ENCODE data around the gene GALNT17.

GALNT17 gene

DNA sequence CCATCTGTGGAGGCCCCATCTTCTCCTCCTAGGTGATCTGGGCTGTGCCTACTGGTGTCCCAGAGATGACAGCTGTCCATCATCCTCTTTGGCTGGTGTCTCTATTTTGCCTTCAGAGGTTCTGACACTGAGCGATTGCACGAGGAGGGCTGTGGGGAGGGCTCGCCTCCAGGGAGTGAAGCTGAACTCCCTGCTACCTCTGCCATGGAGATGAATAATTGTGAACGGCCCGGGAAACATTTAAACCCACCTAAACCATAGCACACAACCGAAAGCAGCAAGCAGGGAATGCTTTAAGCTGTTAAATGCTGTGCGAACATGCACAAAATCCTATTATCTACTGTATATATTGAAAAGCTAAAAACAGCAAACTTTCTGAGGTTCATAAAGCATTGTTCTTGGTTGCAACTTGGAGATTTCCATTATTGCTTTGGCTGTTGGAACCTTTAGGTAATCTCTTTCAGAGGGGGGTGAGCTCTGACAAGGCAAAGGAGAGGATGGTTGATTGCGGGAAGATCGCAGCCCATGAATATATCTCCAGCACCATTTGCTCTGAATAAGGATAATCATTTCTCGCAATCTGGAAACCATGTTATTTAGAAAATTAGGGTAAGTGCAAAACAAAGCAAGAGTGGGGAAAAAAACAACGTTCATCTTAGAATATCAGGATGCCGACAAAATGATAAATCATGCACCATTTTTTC lies 507.6 kb downstream of the GALNT17 start:
- TF ChIP-seq YY1 (IDR thresholded peaks at IDR 0.05; ENCODE audit: low read depth) (no peak), TAF1 (IDR thresholded peaks at IDR 0.05; ENCODE audit: low read depth) (no peak), TCF12 (IDR thresholded peaks at IDR 0.05; ENCODE audit: low read depth) (no peak), TEAD4 (IDR thresholded peaks at IDR 0.05) (no peak), EP300 (IDR thresholded peaks at IDR 0.05; ENCODE audit: borderline replicate concordance) (no peak)

DNA sequence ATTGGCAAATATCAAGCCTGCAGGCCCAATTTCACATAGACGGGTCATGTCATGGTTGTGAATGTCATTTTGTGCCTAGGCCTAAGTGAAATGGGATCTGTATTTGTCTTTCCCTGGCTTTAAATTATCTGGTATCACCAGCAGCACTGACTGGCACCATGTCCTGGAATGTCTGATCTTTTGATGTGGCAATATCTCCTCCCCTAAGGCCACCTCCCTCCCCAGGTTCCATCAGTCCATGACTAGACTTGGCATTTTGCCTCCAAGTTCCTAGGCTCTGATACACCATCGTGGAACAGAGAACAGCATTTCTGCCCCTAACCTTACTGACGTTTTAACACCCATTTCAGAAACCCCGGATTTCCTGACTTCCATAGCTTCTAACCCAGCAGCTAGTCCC lies 513.9 kb downstream of the GALNT17 start:
- TF ChIP-seq FOXM1 (IDR thresholded peaks at IDR 0.05; ENCODE audit: borderline replicate concordance, low read depth): no peak
- no peak for TF ChIP-seq TEAD4 (IDR thresholded peaks at IDR 0.05)
- no peak for TF ChIP-seq ZBTB7A (IDR thresholded peaks at IDR 0.05; ENCODE audit: low read depth)
- no peak for TF ChIP-seq NFIC (IDR thresholded peaks at IDR 0.05)
- no peak for TF ChIP-seq CREB1 (IDR thresholded peaks at IDR 0.05; ENCODE audit: low read depth)
- TF ChIP-seq YY1 (IDR thresholded peaks at IDR 0.05; ENCODE audit: low read depth): no peak
- no peak for TF ChIP-seq EP300 (IDR thresholded peaks at IDR 0.05; ENCODE audit: borderline replicate concordance)
- no peak for TF ChIP-seq TAF1 (IDR thresholded peaks at IDR 0.05; ENCODE audit: low read depth)
- TF ChIP-seq, protein P1, sequence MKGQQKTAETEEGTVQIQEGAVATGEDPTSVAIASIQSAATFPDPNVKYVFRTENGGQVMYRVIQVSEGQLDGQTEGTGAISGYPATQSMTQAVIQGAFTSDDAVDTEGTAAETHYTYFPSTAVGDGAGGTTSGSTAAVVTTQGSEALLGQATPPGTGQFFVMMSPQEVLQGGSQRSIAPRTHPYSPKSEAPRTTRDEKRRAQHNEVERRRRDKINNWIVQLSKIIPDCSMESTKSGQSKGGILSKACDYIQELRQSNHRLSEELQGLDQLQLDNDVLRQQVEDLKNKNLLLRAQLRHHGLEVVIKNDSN (IDR thresholded peaks at IDR 0.05): no peak
- TF ChIP-seq RAD21 (IDR thresholded peaks at IDR 0.05; ENCODE audit: low read depth): no peak
- TF ChIP-seq, protein P2, sequence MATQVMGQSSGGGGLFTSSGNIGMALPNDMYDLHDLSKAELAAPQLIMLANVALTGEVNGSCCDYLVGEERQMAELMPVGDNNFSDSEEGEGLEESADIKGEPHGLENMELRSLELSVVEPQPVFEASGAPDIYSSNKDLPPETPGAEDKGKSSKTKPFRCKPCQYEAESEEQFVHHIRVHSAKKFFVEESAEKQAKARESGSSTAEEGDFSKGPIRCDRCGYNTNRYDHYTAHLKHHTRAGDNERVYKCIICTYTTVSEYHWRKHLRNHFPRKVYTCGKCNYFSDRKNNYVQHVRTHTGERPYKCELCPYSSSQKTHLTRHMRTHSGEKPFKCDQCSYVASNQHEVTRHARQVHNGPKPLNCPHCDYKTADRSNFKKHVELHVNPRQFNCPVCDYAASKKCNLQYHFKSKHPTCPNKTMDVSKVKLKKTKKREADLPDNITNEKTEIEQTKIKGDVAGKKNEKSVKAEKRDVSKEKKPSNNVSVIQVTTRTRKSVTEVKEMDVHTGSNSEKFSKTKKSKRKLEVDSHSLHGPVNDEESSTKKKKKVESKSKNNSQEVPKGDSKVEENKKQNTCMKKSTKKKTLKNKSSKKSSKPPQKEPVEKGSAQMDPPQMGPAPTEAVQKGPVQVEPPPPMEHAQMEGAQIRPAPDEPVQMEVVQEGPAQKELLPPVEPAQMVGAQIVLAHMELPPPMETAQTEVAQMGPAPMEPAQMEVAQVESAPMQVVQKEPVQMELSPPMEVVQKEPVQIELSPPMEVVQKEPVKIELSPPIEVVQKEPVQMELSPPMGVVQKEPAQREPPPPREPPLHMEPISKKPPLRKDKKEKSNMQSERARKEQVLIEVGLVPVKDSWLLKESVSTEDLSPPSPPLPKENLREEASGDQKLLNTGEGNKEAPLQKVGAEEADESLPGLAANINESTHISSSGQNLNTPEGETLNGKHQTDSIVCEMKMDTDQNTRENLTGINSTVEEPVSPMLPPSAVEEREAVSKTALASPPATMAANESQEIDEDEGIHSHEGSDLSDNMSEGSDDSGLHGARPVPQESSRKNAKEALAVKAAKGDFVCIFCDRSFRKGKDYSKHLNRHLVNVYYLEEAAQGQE (IDR thresholded peaks at IDR 0.05; ENCODE audit: low read depth): no peak
- no peak for TF ChIP-seq MAX (IDR thresholded peaks at IDR 0.05)
- no peak for TF ChIP-seq EGR1 (IDR thresholded peaks at IDR 0.05)

DNA sequence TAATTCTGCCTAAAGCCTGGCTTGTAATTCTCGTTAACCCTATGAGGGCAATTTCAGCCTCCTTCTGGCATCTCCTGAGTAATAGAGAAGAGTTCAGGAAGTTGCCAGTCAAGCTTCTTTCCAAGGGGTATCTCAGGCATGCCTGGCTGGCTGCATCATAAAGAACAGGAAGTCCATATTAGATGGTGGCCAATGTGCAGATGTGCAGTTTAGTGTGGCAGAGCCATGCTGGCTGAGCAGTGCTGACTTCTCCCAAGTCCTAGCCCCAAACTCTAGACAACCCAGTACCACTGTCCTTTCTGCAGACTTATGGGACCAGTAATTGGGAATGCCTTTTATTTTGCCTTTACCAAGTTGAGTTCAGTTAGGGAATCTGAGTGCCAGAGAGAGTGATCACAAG lies 517.9 kb downstream of the GALNT17 start:
- no peak for TF ChIP-seq ZBTB7A (IDR thresholded peaks at IDR 0.05; ENCODE audit: low read depth)
- TF ChIP-seq, protein P2 (IDR thresholded peaks at IDR 0.05; ENCODE audit: low read depth): no peak
- TF ChIP-seq TAF1 (IDR thresholded peaks at IDR 0.05; ENCODE audit: low read depth): no peak
- TF ChIP-seq, protein P1 (IDR thresholded peaks at IDR 0.05): no peak
- no peak for TF ChIP-seq CEBPB (IDR thresholded peaks at IDR 0.05)

- TF ChIP-seq TCF12 (IDR thresholded peaks at IDR 0.05; ENCODE audit: low read depth): no peak
- TF ChIP-seq CEBPB (IDR thresholded peaks at IDR 0.05): no peak
- TF ChIP-seq, protein P1 (IDR thresholded peaks at IDR 0.05): no peak
- no peak for TF ChIP-seq TEAD4 (IDR thresholded peaks at IDR 0.05)
- TF ChIP-seq EP300 (IDR thresholded peaks at IDR 0.05; ENCODE audit: borderline replicate concordance): no peak
- TF ChIP-seq NFIC (IDR thresholded peaks at IDR 0.05): no peak
- TF ChIP-seq TAF1 (IDR thresholded peaks at IDR 0.05; ENCODE audit: low read depth): no peak
- TF ChIP-seq, protein P2 (IDR thresholded peaks at IDR 0.05; ENCODE audit: low read depth): no peak
- no peak for TF ChIP-seq ZBTB7A (IDR thresholded peaks at IDR 0.05; ENCODE audit: low read depth)
- no peak for TF ChIP-seq MAX (IDR thresholded peaks at IDR 0.05)
- no peak for TF ChIP-seq YY1 (IDR thresholded peaks at IDR 0.05; ENCODE audit: low read depth)
- TF ChIP-seq EGR1 (IDR thresholded peaks at IDR 0.05): no peak
- TF ChIP-seq FOXM1 (IDR thresholded peaks at IDR 0.05; ENCODE audit: borderline replicate concordance, low read depth): no peak
- TF ChIP-seq RAD21 (IDR thresholded peaks at IDR 0.05; ENCODE audit: low read depth): no peak
- TF ChIP-seq CREB1 (IDR thresholded peaks at IDR 0.05; ENCODE audit: low read depth): no peak
Observed at GRCh38 chr7:71650653-71651337, 518.9 kb downstream of the GALNT17 start.
